Measurements from ENCODE around the gene PPP1R16B.

- TF ChIP-seq CTCF (IDR thresholded peaks at IDR 0.05) (no peak), POLR2AphosphoS5 (IDR thresholded peaks at IDR 0.05) (no peak), POLR2A (IDR thresholded peaks at IDR 0.05) (no peak), EP300 (IDR thresholded peaks at IDR 0.05) (no peak)
Measured at GRCh38 chr20:38809942-38810341, 4.4 kb downstream of the PPP1R16B start.

Measured in suprapubic skin (tissue), 4 donors.